ENCODE measurements around the gene EMSY. TPM values are rescaled to one million over a fixed set of nuclear protein-coding genes. Genes with fewer than 3 reads are reported as not detected.

The EMSY gene
- total RNA-seq, 1 experiment from 2014 or later = 19.7 TPM

DNA sequence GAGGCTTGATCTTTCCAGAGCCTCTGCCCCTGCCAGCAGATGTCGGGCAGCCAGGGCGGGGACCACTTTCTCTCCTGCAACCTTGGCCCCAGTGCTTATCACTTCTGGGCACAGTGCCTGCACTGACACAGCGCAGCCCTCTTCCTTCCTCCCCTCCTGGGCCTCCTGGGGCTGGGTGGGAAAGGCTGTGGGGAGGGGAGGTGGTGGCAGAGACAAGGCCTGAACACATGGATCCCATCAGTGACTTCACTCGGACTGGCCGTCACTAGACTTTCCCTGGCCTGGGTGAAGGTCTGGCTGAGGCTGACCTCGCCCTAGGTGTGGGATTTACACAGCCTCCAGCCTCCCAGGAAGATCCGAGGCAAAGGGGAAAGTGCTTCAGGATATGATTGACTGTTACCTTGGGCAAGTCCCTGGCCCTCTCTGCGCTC, 157.6 kb downstream of the EMSY start:
- CTCF ChIA-PET = no interaction called here
- Mint-ChIP-seq H3K27ac (ENCODE audit: low read depth, unreplicated experiment) (no peak overlapping the region), H3K4me1 (ENCODE audit: insufficient read depth, unreplicated experiment) (no peaks in the 10 kb centered on the region), H3K9me3 (ENCODE audit: unreplicated experiment) (no peaks in the 10 kb centered on the region), H3K4me3 (ENCODE audit: unreplicated experiment) (no peak overlapping the region), H3K36me3 (ENCODE audit: insufficient read depth, unreplicated experiment) (no peaks in the 10 kb centered on the region), H3K27me3 (ENCODE audit: insufficient read depth, unreplicated experiment) (no peaks in the 10 kb centered on the region)
- TF ChIP-seq, protein P1, sequence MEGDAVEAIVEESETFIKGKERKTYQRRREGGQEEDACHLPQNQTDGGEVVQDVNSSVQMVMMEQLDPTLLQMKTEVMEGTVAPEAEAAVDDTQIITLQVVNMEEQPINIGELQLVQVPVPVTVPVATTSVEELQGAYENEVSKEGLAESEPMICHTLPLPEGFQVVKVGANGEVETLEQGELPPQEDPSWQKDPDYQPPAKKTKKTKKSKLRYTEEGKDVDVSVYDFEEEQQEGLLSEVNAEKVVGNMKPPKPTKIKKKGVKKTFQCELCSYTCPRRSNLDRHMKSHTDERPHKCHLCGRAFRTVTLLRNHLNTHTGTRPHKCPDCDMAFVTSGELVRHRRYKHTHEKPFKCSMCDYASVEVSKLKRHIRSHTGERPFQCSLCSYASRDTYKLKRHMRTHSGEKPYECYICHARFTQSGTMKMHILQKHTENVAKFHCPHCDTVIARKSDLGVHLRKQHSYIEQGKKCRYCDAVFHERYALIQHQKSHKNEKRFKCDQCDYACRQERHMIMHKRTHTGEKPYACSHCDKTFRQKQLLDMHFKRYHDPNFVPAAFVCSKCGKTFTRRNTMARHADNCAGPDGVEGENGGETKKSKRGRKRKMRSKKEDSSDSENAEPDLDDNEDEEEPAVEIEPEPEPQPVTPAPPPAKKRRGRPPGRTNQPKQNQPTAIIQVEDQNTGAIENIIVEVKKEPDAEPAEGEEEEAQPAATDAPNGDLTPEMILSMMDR (IDR thresholded peaks at IDR 0.05; ENCODE audit: unreplicated experiment) = no peak
- intact Hi-C loops (cut with micrococcal nuclease) = no loop called here
- POLR2A ChIA-PET = no interaction called here
- DNase-seq (ENCODE audit: unreplicated experiment) = no peak
- no TSS peak for BruUV-seq (replicated peaks)

Other genes starting within 250 kb of the EMSY start
- not detected in 2 replicates for gene WNT11, start 238.5 kb upstream of the EMSY start, total RNA-seq (2022)
- 49.3 and 52.5 TPM in 2 replicates for gene THAP12, start 63.9 kb upstream of the EMSY start, total RNA-seq (2022)
- gene GVQW3, start 63.7 kb upstream of the EMSY start, total RNA-seq (2022) = 1.5 and 1.6 TPM in 2 replicates
- gene LRRC32, start 225.7 kb downstream of the EMSY start, total RNA-seq (2022) = not detected in 2 replicates

Measured in MCF 10A (cell line).